CD4-positive, alpha-beta T cell treated with Interleukin-15 for 4 hours (primary cell): ENCODE results near the gene DDRGK1.
A peak's percentile ranks its signal among the peaks of the same experiment; 100 is the strongest.

Experiments used
- DNase-seq: peaks from one replicate; pipeline ENCODE4 v3.0.0-alpha.2; 2020; ENCODE audit warnings: low spot score

DDRGK1 gene

GRCh38 chr20:3235666-3236324 is 31.3 kb upstream of the DDRGK1 start:
- DNase-seq, result no peak

- DNase-seq, result no peak
Measured at GRCh38 chr20:3233991-3234498, 29.6 kb upstream of the DDRGK1 start.

- DNase-seq, result no peak
Measured at GRCh38 chr20:3233131-3233990, 28.9 kb upstream of the DDRGK1 start.

DNA sequence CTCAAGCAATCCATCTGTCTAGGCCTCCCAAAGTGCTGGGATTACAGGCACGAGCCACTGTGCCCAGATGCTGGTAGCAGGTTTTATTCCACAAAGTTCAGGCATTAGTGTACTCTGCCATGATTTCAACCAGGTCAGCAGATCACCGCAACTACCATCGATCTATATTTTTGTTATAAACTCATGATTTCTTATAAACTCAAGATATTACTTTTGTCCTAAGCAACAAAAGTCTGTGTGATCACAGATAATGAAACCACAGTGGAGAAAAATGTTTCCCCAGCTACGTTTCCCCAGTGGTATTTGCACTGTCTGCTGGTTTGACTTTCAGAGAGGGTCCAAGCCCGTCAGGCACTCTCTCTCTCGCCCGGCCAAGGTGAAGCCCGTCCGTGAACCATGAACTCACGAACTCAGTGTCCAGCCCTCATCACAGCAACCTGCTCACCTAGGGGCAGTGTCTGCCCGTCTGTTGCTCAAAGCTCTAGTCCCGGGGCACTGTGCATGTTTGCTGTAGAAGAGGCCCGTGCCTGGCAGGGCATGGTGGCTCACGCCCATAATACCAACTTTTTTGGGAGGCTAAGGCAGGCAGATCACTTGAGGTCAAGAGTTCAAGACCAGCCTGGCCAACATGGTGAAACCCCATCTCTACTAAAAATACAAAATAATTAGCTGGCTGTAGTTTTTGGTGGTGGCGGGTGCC is 27.6 kb upstream of the DDRGK1 start:
- DNase-seq, result no peak

DNA sequence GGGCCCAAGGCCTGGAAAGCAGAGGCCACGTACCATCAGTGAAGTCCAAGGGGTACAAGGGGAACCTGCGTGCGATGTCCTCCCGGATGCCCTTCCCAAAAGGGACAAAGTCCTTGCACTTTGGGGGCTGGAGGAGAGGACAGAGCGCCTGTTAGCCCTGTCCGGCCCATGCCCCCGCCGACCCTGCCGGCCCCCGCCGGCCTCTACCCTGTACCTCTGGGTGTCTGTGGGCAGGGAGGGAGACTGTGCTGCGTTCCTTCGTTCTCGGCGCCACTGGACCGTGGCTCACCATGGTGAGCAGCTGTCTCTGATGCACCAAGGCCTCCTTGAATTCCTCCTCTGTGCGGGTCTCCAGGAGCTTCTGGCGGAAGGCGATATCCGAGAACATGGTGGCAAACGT is 26.6 kb upstream of the DDRGK1 start:
- DNase-seq, result no peak

- no peak for DNase-seq
Measured at GRCh38 chr20:3229798-3230197, 25.3 kb upstream of the DDRGK1 start.

DNA sequence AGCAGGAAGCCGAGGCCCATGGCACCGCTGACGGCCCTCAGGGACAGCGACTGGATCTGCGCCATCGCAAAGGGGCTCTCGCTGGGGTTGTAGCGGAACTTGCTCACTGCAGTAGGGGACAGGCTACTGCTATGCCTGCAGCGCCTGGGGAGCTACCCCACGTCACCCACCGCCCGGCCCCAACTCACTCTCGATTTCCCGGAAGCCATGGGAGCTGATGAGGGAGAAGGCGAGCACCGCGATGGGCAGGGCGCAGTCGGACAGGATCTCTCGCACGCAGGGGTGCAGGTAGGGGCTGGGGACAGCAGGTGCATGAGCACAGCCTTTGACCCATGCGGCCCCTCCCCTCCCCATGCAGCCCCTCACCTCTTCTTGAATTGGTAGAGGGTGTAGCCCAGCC is 24.7 kb upstream of the DDRGK1 start:
- no peak for DNase-seq

DNA sequence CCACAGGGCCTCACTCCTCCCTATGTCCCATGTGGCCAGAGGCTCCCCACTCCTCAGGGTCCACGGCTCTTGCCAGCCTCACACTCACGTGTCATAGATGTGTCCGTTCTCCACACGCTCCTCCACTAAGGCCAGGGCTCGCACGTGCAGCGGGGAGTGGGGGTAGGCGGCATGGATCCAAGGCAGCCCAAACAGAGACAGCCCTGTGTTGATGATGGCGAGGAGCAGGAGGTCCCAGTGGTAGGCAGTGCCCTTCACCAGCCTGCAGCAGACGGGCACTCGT is 24.2 kb upstream of the DDRGK1 start:
- DNase-seq, result no peak

DNA sequence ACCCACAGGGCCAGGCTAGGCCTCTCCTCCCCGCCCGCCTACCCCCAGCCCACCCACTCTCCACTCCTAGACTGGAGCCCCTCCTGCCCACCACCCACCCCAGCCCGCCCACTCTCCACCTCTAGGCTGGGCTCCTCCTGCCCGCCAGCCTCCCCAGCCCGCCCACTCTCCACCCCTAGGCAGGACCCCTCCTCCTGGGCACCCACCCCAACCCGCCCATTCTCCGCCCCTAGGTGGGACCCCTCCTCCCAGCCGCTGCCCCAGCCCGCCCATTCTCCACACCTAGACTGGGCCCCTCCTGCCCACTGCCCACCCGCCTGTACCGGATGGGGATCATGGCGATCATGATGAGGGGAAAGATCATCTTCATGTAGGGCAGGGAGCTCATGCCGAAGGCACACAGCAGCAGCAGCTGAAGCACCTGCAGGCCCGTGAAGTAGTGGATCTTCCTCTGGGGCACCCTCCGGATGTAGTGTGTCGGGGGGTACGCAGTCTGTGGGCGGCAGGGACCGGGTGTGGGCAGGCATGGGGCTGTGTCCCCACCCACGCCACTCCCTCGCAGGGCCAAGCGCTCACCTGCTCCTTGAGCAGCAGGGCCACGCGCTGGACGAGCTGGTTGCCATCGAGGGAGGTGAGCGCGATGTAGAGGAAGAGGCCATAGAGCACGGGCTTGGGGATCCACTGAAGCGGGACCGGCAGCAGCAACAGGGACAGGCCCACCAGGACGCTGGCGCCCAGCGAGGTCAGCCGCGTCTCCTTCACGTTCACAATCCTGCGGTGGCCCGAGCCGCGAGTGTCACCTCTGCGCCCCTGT is 23.7 kb upstream of the DDRGK1 start:
- no peak for DNase-seq

DNA sequence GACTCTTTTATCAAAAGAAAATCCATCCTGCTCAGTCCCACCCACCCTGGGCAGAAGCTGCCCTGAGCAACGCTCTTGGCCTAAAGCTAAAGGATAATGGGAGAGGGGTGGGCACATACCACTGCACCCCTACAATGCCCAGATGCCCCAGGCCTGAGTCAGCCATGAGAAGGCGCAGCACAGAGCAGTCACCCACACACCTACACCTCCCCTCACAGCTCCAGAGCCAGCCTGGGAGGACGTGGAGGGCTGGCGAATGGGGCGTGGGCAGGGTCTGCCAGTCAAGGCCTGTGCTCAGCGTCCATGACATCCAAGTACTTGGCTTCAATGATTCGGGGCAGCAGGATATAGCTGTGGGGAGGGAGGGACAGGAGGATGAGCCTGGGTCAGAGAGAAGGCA is 23.0 kb upstream of the DDRGK1 start:
- DNase-seq, result no peak

GRCh38 chr20:3226864-3227263 is 22.4 kb upstream of the DDRGK1 start:
- DNase-seq, result no peak

- no peak for DNase-seq
Measured at GRCh38 chr20:3226093-3226492, 21.6 kb upstream of the DDRGK1 start.

GRCh38 chr20:3224681-3225421 is 20.4 kb upstream of the DDRGK1 start:
- DNase-seq, result no peak

DNA sequence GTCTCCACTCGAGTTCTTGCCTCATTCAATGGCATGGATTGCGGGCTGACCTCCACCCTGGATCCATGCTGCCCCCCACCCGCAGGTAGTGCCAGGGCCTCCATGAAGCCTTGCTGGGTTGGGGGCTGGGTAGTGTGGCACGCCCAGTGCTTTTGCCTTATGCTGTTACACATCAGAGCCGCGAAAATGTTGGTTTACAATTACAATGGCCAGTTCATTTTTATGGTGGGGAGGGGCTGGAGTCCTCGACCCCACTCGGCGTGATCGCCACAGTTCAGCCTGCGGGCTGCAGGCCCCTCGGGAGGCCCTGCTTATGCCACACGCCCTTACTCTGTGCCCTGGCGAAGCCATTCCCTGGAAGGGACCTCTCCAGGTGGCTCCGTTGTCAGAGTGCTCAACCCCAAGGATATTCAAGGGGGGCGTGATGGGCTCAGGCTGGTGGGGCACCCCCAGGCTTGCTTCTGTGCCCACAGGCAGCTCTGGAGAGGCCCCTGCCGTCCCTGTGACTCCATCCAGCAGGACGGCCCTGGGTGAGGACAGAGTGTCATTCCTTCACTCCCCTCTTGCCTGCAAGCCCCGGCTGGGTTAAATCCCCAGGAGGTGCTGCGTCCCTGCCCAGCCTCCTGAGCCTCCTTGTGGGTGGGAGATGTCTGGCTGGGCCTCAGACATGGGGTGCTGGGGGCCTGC is 19.7 kb upstream of the DDRGK1 start:
- no peak for DNase-seq

- DNase-seq, result no peak
Measured at GRCh38 chr20:3223651-3223993, 19.1 kb upstream of the DDRGK1 start.

GRCh38 chr20:3222635-3223600 is 18.4 kb upstream of the DDRGK1 start:
- DNase-seq, result no peak

- no peak for DNase-seq
Measured at GRCh38 chr20:3221398-3222226, 17.1 kb upstream of the DDRGK1 start.

DNA sequence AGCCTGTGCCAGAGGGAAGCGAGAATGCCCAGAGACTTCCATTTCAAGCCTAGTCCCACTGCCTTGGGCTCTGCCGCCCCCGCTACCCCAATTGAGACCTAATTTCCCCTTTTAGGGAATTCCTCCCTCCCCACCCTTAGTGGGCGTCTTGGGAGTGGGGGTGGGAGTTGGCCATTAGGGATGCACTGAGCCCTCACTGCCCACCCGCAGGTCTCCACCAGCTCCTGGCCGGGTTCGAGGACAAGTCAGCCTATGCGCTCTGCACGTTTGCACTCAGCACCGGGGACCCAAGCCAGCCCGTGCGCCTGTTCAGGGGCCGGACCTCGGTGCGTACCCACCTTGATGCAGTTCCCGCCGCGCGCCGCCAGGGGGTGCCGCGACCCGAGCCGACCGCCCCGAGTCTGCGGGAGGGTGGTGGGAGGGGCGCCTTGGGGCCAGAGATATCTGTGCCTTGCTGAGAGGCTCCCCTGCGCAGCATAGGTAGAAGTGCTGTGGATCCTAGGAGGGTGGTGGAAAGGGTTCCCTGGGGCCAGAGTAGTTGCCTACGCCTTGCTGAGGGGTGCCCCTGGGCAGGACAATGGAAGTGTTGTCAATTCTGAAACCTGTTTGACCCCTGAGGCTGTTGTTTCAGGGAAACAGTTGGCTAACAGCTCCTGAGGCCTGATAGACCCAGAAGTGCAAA is 14.0 kb upstream of the DDRGK1 start:
- DNase-seq, result peak; percentile 72
